HepG2 (cell line): ENCODE measurements around the gene POU2F2.

Experiments used
- BHLHE40 ChIP-seq: IDR thresholded peaks from 2 replicates; pipeline ENCODE4 v1.6.1; 2011; ENCODE audit warnings: low read length, improper control_type of control experiment
- CREM ChIP-seq, 2 experiments: sonication (generic) in 1 of 2; formaldehyde crosslinking in 1 of 2; IDR thresholded peaks; 2 replicates each; pipeline versions ENCODE4 v1.4.0 to v1.6.1; 2016 to 2020; ENCODE audit warnings: antibody characterized with exemption in 1 of 2, mild to moderate bottlenecking in 1 of 2, missing genetic modification reagents in 1 of 2
- CTCF ChIP-seq: sonication (generic); formaldehyde crosslinking; IDR thresholded peaks from 2 replicates; pipeline ENCODE4 v1.5.0; 2020; ENCODE audit warnings: mild to moderate bottlenecking, missing genetic modification reagents, moderate library complexity
- FOXC1 ChIP-seq: sonication (generic); formaldehyde crosslinking; IDR thresholded peaks from 2 replicates; pipeline ENCODE4 v1.8.0; 2022; ENCODE audit warnings: mild to moderate bottlenecking, missing genetic modification reagents, borderline replicate concordance
- JUN ChIP-seq: sonication (generic); formaldehyde crosslinking; IDR thresholded peaks from 2 replicates; pipeline ENCODE4 v1.4.0; 2020; ENCODE audit warnings: mild to moderate bottlenecking, missing genetic modification reagents
- SP2 ChIP-seq: sonication (generic); formaldehyde crosslinking; IDR thresholded peaks from 2 replicates; pipeline ENCODE4 v1.5.1; 2020; ENCODE audit warnings: mild to moderate bottlenecking, missing genetic modification reagents
- TAF1 ChIP-seq: sonication (generic); formaldehyde crosslinking; IDR thresholded peaks from 2 replicates; pipeline ENCODE4 v1.4.0; 2020; ENCODE audit warnings: missing genetic modification reagents
- TFDP1 ChIP-seq: IDR thresholded peaks from 2 replicates; pipeline ENCODE4 v1.6.1; 2016; ENCODE audit warnings: missing compliant biosample characterization, missing genetic modification reagents, borderline replicate concordance
- YY1 ChIP-seq: IDR thresholded peaks from 2 replicates; pipeline ENCODE4 v1.6.1; 2011; ENCODE audit warnings: low read length, low read depth, moderate library complexity, mild to moderate bottlenecking; ENCODE audit not compliant: insufficient read depth, insufficient replicate concordance
- ZBTB7B ChIP-seq: sonication (generic); formaldehyde crosslinking; IDR thresholded peaks from 2 replicates; pipeline ENCODE4 v1.4.0; 2020; ENCODE audit warnings: missing genetic modification reagents
- ZFY ChIP-seq: sonication (generic); formaldehyde crosslinking; IDR thresholded peaks from 2 replicates; pipeline ENCODE4 v1.4.0; 2020; ENCODE audit warnings: missing genetic modification reagents

- TF ChIP-seq TAF1 (CRISPR knock-in tag), result no peak
- TF ChIP-seq SP2 (CRISPR knock-in tag), result no peak
- TF ChIP-seq JUN (CRISPR knock-in tag), result no peak
- TF ChIP-seq YY1, result no peak
- no peak for TF ChIP-seq CTCF (CRISPR knock-in tag)
- TF ChIP-seq TFDP1, result no peak
- no peak for TF ChIP-seq FOXC1 (CRISPR knock-in tag)
- TF ChIP-seq ZBTB7B (CRISPR knock-in tag), result no peak
- no peak for TF ChIP-seq CREM (IDR thresholded peaks at IDR 0.05)
- no peak for TF ChIP-seq CREM (CRISPR knock-in tag; IDR thresholded peaks at IDR 0.05)
- TF ChIP-seq ZFY (CRISPR knock-in tag), result no peak
- TF ChIP-seq BHLHE40, result no peak
Observed at GRCh38 chr19:42169486-42170413, 37.5 kb upstream of the POU2F2 start.
